ENCODE measurements around the gene BAHCC1. TPM values are rescaled to one million over a fixed set of nuclear protein-coding genes. Genes with fewer than 3 reads are reported as not detected.

BAHCC1 gene
- total RNA-seq, 1 experiment from 2014 or later: 29.8 TPM

GRCh38 chr17:81460856-81461460 is 65.7 kb downstream of the BAHCC1 start:
- no peaks in the 10 kb centered on the region for H3K9me3 Mint-ChIP-seq
- 0 out of 2 replicates have a peak, but pooled peaks cover 3% of the 10 kb centered on the region for H3K4me1 Mint-ChIP-seq
- no peak for DNase-seq (ENCODE audit: low spot score)
- H3K27me3 Mint-ChIP-seq (ENCODE audit: low read depth): no peaks in the 10 kb centered on the region
- no peak for TF ChIP-seq TEAD4 (CRISPR knock-in tag; IDR thresholded peaks at IDR 0.05)
- no peak for TF ChIP-seq ATF1 (CRISPR knock-in tag; IDR thresholded peaks at IDR 0.05)
- TF ChIP-seq ZNF219 (CRISPR knock-in tag; IDR thresholded peaks at IDR 0.05; ENCODE audit: borderline replicate concordance): no peak
- no peak for TF ChIP-seq MYBL2 (CRISPR knock-in tag; IDR thresholded peaks at IDR 0.05)
- no peak for TF ChIP-seq CREM (CRISPR knock-in tag; IDR thresholded peaks at IDR 0.05)
- no peak for TF ChIP-seq NFATC4 (CRISPR knock-in tag; IDR thresholded peaks at IDR 0.05)
- TF ChIP-seq HMGA2 (CRISPR knock-in tag; IDR thresholded peaks at IDR 0.05): no peak
- ChIA-PET CTCF (interaction anchor here (0.9 to 2.5 kb wide), 5 partner anchors 15 to 62 kb away, joined by 3 to 31 read pairs (median 8); no protein-coding TSS in a partner anchor), POLR2A (interaction anchor here (1.1 kb wide), 1 partner anchor 24 kb away, joined by 3 read pairs; no protein-coding TSS in a partner anchor)
- H3K27ac Mint-ChIP-seq: no peak overlapping the region
- ATAC-seq: no peak
- H3K36me3 Mint-ChIP-seq: no peaks in the 10 kb centered on the region
- no peak overlapping the region for H3K4me3 Mint-ChIP-seq

DNA sequence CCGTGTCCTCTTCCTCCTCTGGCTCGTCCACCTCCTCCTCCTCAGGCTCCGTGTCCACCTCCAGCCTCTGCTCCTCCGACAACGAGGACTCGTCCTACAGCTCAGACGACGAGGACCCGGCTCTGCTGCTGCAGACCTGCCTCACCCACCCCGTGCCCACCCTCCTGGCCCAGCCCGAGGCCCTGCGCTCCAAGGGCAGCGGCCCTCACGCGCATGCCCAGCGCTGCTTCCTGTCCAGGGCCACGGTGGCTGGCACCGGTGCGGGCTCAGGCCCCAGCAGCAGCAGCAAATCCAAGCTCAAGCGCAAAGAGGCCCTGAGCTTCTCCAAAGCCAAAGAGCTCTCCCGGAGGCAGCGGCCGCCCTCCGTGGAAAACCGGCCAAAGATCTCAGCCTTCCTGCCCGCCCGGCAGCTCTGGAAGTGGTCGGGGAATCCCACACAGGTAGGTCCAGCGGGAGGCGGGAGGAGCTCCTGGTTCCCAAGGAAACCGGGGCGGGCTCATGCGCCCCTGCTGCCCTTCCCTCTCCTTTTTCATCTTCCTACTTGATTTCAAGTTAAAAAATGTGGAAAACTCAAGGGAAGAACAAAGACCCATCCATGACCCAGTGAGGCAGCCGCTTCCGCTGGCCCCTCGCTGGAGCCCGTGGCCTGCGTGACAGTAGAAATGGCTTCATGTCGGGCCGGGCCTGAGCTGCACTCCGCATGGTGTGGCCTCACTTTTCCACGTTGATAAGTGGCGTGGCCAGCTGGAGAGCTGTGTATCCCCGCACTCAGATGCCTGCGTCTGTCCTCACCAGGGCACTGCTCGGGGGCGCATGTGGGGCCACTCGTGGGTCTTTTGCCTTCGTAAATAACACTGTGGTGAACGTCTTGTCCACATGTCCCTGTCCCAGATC is 66.6 kb downstream of the BAHCC1 start:
- ATAC-seq: no peak; the same call in 1 of the 2 replicates
- ChIA-PET CTCF (interaction anchor here (0.8 to 2.5 kb wide), 8 partner anchors 16 to 76 kb away, joined by 3 to 31 read pairs (median 4); no protein-coding TSS in a partner anchor), POLR2A (interaction anchor here (0.8 kb wide), 1 partner anchor 29 kb away, joined by 3 read pairs; no protein-coding TSS in a partner anchor)
- no peaks in the 10 kb centered on the region for H3K36me3 Mint-ChIP-seq
- H3K27me3 Mint-ChIP-seq (ENCODE audit: low read depth): no peaks in the 10 kb centered on the region
- H3K4me1 Mint-ChIP-seq: 0 out of 2 replicates have a peak, but pooled peaks cover 3% of the 10 kb centered on the region
- H3K27ac Mint-ChIP-seq: no peak overlapping the region
- no peak overlapping the region for H3K4me3 Mint-ChIP-seq
- DNase-seq (ENCODE audit: low spot score): peak; percentile 34
- H3K9me3 Mint-ChIP-seq: no peaks in the 10 kb centered on the region
- TF ChIP-seq ATF1 (CRISPR knock-in tag; IDR thresholded peaks at IDR 0.05) (no peak), ZBTB21 (CRISPR knock-in tag; IDR thresholded peaks at IDR 0.05; ENCODE audit: borderline replicate concordance) (no peak), ZNF263 (CRISPR knock-in tag; IDR thresholded peaks at IDR 0.05; ENCODE audit: low read depth) (no peak), OVOL2 (CRISPR knock-in tag; IDR thresholded peaks at IDR 0.05; ENCODE audit: borderline replicate concordance) (no peak), ELF4 (CRISPR knock-in tag; IDR thresholded peaks at IDR 0.05; ENCODE audit: low read depth) (no peak), ATF3 (CRISPR knock-in tag; conservative IDR thresholded peaks at IDR 0.05) (no peak), CREM (CRISPR knock-in tag; IDR thresholded peaks at IDR 0.05) (no peak), SP1 (CRISPR knock-in tag; conservative IDR thresholded peaks at IDR 0.05) (no peak), ZNF425 (CRISPR knock-in tag; conservative IDR thresholded peaks at IDR 0.05) (no peak), NFE2L1 (CRISPR knock-in tag; IDR thresholded peaks at IDR 0.05) (no peak), ZNF317 (CRISPR knock-in tag; IDR thresholded peaks at IDR 0.05; ENCODE audit: borderline replicate concordance, low read depth) (no peak), ZNF138 (CRISPR knock-in tag; conservative IDR thresholded peaks at IDR 0.05) (no peak), NFATC4 (CRISPR knock-in tag; IDR thresholded peaks at IDR 0.05) (no peak), CDX4 (CRISPR knock-in tag; IDR thresholded peaks at IDR 0.05; ENCODE audit: borderline replicate concordance) (no peak)
